ENCODE measurements around the gene PLD2.
"Not testable (repeated sequence)": the region's sequence is repeated elsewhere in the genome, so short reads cannot be mapped to it uniquely, and the experiment has no call there.

Gene PLD2

GRCh38 chr17:4837471-4838308, 30.7 kb downstream of the PLD2 start:
- no peak for DNase-seq

- no peak for DNase-seq
Observed at GRCh38 chr17:4838309-4838785, 31.4 kb downstream of the PLD2 start.

- DNase-seq: no peak
Observed at GRCh38 chr17:4839221-4839620, 32.3 kb downstream of the PLD2 start.

- DNase-seq: no peak
Observed at GRCh38 chr17:4839965-4840892, 33.3 kb downstream of the PLD2 start.

- no peak for DNase-seq
Observed at GRCh38 chr17:4840893-4841242, 33.9 kb downstream of the PLD2 start.

GRCh38 chr17:4842376-4842775, 35.4 kb downstream of the PLD2 start:
- no peak for DNase-seq

- no peak for DNase-seq
Observed at GRCh38 chr17:4843321-4844000, 36.5 kb downstream of the PLD2 start.

GRCh38 chr17:4845118-4845517, 38.2 kb downstream of the PLD2 start:
- DNase-seq: no peak

GRCh38 chr17:4846635-4847390, 39.9 kb downstream of the PLD2 start:
- DNase-seq: no peak

GRCh38 chr17:4849011-4849536, 42.1 kb downstream of the PLD2 start:
- no peak for DNase-seq

GRCh38 chr17:4850246-4850645, 43.3 kb downstream of the PLD2 start:
- DNase-seq: no peak

- DNase-seq: no peak
Observed at GRCh38 chr17:4851084-4851483, 44.1 kb downstream of the PLD2 start.

- DNase-seq: no peak
Observed at GRCh38 chr17:4852567-4853207, 45.7 kb downstream of the PLD2 start.

GRCh38 chr17:4853208-4853671, 46.3 kb downstream of the PLD2 start:
- no peak for DNase-seq

GRCh38 chr17:4854111-4854681, 47.2 kb downstream of the PLD2 start:
- no peak for DNase-seq

GRCh38 chr17:4856271-4856936, 49.5 kb downstream of the PLD2 start:
- no peak for DNase-seq

GRCh38 chr17:4856937-4857314, 50.0 kb downstream of the PLD2 start:
- DNase-seq: no peak

- DNase-seq: not testable (repeated sequence)
Observed at GRCh38 chr17:4857347-4857746, 50.4 kb downstream of the PLD2 start.

GRCh38 chr17:4858068-4858881, 51.3 kb downstream of the PLD2 start:
- no peak for DNase-seq

- DNase-seq: no peak
Observed at GRCh38 chr17:4858882-4859260, 51.9 kb downstream of the PLD2 start.
